NCI-H226 (cell line): ENCODE data around the gene KRT23.

ENCODE experiments used
- DNase-seq: peaks from one replicate; pipeline ENCODE4 v3.0.0-alpha.2; 2015

KRT23 gene

GRCh38 chr17:40905370-40905769 lies 32.1 kb downstream of the KRT23 start:
- DNase-seq = no peak

GRCh38 chr17:40903129-40903847 lies 34.2 kb downstream of the KRT23 start:
- peak; percentile 70 for DNase-seq

- no peak for DNase-seq
Measured at GRCh38 chr17:40902498-40902897, 34.9 kb downstream of the KRT23 start.

- no peak for DNase-seq
Measured at GRCh38 chr17:40901981-40902474, 35.4 kb downstream of the KRT23 start.

- DNase-seq = no peak
Measured at GRCh38 chr17:40900809-40901356, 36.6 kb downstream of the KRT23 start.

GRCh38 chr17:40896916-40897455 lies 40.5 kb downstream of the KRT23 start:
- DNase-seq = no peak

- DNase-seq = no peak
Measured at GRCh38 chr17:40895106-40895730, 42.2 kb downstream of the KRT23 start.

GRCh38 chr17:40888196-40888720 lies 49.2 kb downstream of the KRT23 start:
- no peak for DNase-seq

- DNase-seq = no peak
Measured at GRCh38 chr17:40886090-40886489, 51.4 kb downstream of the KRT23 start.

GRCh38 chr17:40884708-40885512 lies 52.5 kb downstream of the KRT23 start, which contains the start of gene KRT20:
KRT20 (minus strand) TSS chr17:40885242; CDS start chr17:40885185, 57 bp downstream.
- DNase-seq = no peak

GRCh38 chr17:40883626-40884334 lies 53.7 kb downstream of the KRT23 start:
- no peak for DNase-seq

- DNase-seq = no peak
Measured at GRCh38 chr17:40883031-40883430, 54.4 kb downstream of the KRT23 start.

- no peak for DNase-seq
Measured at GRCh38 chr17:40879026-40879425, 58.4 kb downstream of the KRT23 start.

GRCh38 chr17:40878044-40878443 lies 59.4 kb downstream of the KRT23 start:
- no peak for DNase-seq

GRCh38 chr17:40873801-40874200 lies 63.6 kb downstream of the KRT23 start:
- no peak for DNase-seq

GRCh38 chr17:40873255-40873654 lies 64.2 kb downstream of the KRT23 start:
- DNase-seq = no peak
